ENCODE data around the gene MARCHF2.

Gene MARCHF2

DNA sequence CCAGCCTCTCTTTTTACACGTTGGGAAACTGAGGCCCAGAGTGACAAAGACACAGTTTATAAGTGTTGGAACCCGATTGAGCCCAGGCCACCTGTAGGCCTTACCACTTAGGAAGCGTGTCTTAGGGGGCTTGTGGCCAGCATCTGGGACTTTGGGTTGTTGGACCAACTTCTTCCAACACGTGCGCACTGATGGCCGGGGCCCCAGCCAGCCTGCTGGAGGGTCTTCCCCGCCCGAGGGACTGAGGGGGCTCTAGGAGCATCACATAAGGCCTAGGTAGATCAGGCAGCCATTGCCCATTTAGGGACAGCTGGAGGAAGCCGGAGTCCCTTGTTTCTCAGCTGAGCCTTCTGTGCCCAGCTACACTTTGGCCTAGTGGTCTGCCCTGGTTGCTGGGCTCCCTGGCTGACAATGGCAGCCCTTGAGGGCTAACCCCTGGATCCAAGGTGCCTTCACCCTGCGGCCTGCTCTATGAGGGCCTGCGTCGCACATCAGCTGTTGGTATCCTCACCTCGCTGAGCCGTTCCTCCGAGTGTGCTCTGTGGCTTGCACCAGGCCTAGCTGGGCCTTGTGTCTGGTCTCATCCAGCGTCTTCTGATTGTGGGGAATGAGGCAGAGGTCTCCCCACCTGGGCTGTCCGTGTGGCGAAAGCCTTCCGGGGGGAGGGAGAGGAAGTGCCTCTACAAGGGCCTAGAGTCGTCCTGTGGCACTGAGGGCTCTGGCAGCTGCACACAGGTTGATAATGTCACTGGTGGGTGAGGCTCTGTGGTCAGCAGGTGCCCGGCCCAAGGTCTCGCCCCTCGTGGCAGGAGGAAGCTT lies 21.7 kb upstream of the MARCHF2 start:
- peak overlapping the region; percentile 39 for H3K4me2 ChIP-seq (ENCODE audit: low read length, poor library complexity, severe bottlenecking)
- WGBS: 85% methylated on average over 23 of the region's 23 CpGs

DNA sequence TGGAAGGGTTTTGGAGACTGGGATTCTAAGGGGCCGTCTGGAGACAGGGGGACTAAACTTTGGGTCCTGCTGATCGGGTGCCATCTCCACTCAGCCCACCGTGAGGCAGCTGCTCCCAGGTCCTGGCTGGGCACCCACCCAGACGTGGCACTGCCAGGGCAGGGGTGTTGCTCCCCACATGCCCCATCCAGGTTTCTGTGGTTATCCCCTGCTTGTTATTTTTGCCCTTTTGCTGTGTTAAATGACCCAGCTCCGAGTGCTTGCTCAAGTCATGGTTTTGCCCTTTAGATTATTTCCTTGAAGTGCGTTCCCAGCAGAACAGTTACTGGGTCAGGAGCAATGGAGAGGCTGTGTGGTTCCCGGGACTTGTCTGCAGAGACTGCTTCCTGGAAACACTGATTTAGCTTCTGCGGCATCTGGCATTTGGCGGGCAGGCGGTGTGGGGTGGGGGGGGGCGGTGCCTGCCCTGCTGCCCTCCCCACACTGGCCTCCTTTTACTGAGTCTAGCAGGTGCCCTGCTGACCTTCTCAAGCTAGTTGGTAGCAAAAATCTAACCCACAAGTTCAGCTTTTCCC lies 21.0 kb upstream of the MARCHF2 start:
- no peak overlapping the region for H2AK5ac ChIP-seq (ENCODE audit: low read length, severe bottlenecking)
- no peaks in the 10 kb centered on the region for H3K27me3 ChIP-seq (ENCODE audit: control insufficient read depth in 1 of 2, insufficient read depth in 1 of 2, low read length in 2 of 2)
- peaks cover under 1 to 28% of the 10 kb centered on the region in 2 experiments for H3K36me3 ChIP-seq (ENCODE audit: control insufficient read depth in 1 of 2, insufficient read depth in 2 of 2, low read depth in 1 of 2, low read length in 2 of 2)
- peak overlapping the region; percentile 39 for H3K4me2 ChIP-seq (ENCODE audit: low read length, poor library complexity, severe bottlenecking)
- peak overlapping the region in 1 of 2 experiments; percentile 24 for H3K23ac ChIP-seq (ENCODE audit: low read length in 2 of 2)
- peaks cover 46% of the 10 kb centered on the region for H3K4me1 ChIP-seq (ENCODE audit: control insufficient read depth, insufficient read depth, low read depth, low read length)
- peak; percentile 63 for DNase-seq
- H3K9me3 ChIP-seq (ENCODE audit: control insufficient read depth, low read length): no peaks in the 10 kb centered on the region
- peaks cover 8% of the 10 kb centered on the region for H3K79me1 ChIP-seq (replicated peaks; ENCODE audit: low read length, poor library complexity, severe bottlenecking)
- no peak overlapping the region for H2BK5ac ChIP-seq (ENCODE audit: low read depth, low read length, poor library complexity, severe bottlenecking)
- no peak overlapping the region for H4K91ac ChIP-seq (ENCODE audit: low read length)
- no peak overlapping the region for H2BK120ac ChIP-seq (ENCODE audit: low read depth, low read length)
- H3K27ac ChIP-seq (ENCODE audit: low read length, poor library complexity, severe bottlenecking): peak overlapping the region; percentile 0
- H3K14ac ChIP-seq (ENCODE audit: low read length in 2 of 2): no peak overlapping the region
- peak overlapping the region in 1 of 2 experiments; percentile 68 for H3K4me3 ChIP-seq (ENCODE audit: insufficient read depth in 1 of 2, low read depth in 1 of 2, low read length in 2 of 2)
- H3K9ac ChIP-seq (ENCODE audit: low read length): peak overlapping the region; percentile 47
- no peak overlapping the region for H2BK15ac ChIP-seq (ENCODE audit: low read depth, poor library complexity, severe bottlenecking)
- H3K4ac ChIP-seq (ENCODE audit: low read depth in 1 of 2, low read length in 2 of 2): no peak overlapping the region
- peak overlapping the region; percentile 38 to 40 for H2BK12ac ChIP-seq (ENCODE audit: low read length in 2 of 2)
- peak overlapping the region in 1 of 2 experiments; percentile 30 for H3K18ac ChIP-seq (ENCODE audit: low read depth in 1 of 2, low read length in 2 of 2)
- 79% methylated on average over 11 of the region's 11 CpGs for whole genome bisulfite sequencing
- peak overlapping the region; percentile 30 for H4K8ac ChIP-seq (ENCODE audit: low read length)
- no peak overlapping the region for H2AFZ ChIP-seq (ENCODE audit: low read depth, low read length)

More for the DNA sequence above, 21.7 kb upstream of the MARCHF2 start:
- Histone ChIP-seq H2BK15ac (ENCODE audit: low read depth, poor library complexity, severe bottlenecking) (no peak overlapping the region), H3K27ac (ENCODE audit: low read length, poor library complexity, severe bottlenecking) (peak overlapping the region; percentile 0), H3K4ac (ENCODE audit: low read depth in 1 of 2, low read length in 2 of 2) (no peak overlapping the region), H3K18ac (ENCODE audit: low read depth in 1 of 2, low read length in 2 of 2) (no peak overlapping the region), H2BK12ac (ENCODE audit: low read length in 2 of 2) (peak overlapping the region in 1 of 2 experiments; percentile 40), H2AFZ (ENCODE audit: low read depth, low read length) (no peak overlapping the region), H3K14ac (ENCODE audit: low read length in 2 of 2) (no peak overlapping the region), H3K4me1 (ENCODE audit: control insufficient read depth, insufficient read depth, low read depth, low read length) (peaks cover 39% of the 10 kb centered on the region), H2BK120ac (ENCODE audit: low read depth, low read length) (no peak overlapping the region), H4K8ac (ENCODE audit: low read length) (no peak overlapping the region), H2BK5ac (ENCODE audit: low read depth, low read length, poor library complexity, severe bottlenecking) (no peak overlapping the region), H4K91ac (ENCODE audit: low read length) (peak overlapping the region; percentile 6), H3K79me1 (replicated peaks; ENCODE audit: low read length, poor library complexity, severe bottlenecking) (peaks cover 10% of the 10 kb centered on the region), H3K23ac (ENCODE audit: low read length in 2 of 2) (no peak overlapping the region), H3K4me3 (ENCODE audit: insufficient read depth in 1 of 2, low read depth in 1 of 2, low read length in 2 of 2) (peak overlapping the region in 1 of 2 experiments; percentile 68), H3K9me3 (ENCODE audit: control insufficient read depth, low read length) (no peaks in the 10 kb centered on the region), H3K9ac (ENCODE audit: low read length) (peak overlapping the region; percentile 47), H3K36me3 (ENCODE audit: control insufficient read depth in 1 of 2, insufficient read depth in 2 of 2, low read depth in 1 of 2, low read length in 2 of 2) (peaks cover 6 to 31% of the 10 kb centered on the region in 2 experiments), H2AK5ac (ENCODE audit: low read length, severe bottlenecking) (peak overlapping the region; percentile 3), H3K27me3 (ENCODE audit: control insufficient read depth in 1 of 2, insufficient read depth in 1 of 2, low read length in 2 of 2) (no peaks in the 10 kb centered on the region)
- no peak for DNase-seq

DNA sequence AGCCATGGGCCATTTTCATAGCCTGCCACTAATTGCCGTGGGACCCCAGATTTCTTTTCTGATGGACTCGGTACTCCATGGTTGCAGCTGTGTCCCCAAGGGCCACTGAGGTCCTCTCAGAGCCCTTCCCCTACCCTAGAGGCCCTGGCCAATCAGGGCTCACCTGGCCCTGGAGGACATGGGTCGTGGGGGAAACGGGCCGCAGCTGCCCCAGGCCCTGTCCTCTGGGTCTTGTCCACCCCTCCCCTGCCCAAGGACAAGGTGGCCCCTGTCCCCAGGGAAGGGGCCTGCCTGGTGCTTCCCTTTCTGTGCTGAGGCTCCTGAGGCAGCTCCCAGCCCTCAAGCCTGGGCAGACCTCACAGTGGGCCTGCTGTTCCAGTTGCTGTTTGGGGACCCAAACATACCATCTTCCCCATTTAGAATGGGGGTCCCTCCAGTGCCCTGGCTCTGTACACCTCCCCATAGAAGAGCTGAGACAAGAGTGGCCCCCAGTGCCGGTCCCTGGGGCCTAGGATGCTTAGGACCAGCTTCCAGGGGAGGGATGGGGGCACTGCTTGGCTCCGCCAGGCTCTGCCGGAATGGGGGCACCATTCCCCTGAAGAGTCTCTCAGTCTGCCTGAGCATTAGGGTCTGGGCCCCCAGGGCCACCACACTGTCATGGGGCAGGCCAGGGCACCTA lies 19.8 kb upstream of the MARCHF2 start:
- Histone ChIP-seq H3K14ac (ENCODE audit: low read length in 2 of 2) (no peak overlapping the region), H2BK15ac (ENCODE audit: low read depth, poor library complexity, severe bottlenecking) (no peak overlapping the region), H4K8ac (ENCODE audit: low read length) (no peak overlapping the region), H3K27ac (ENCODE audit: low read length, poor library complexity, severe bottlenecking) (no peak overlapping the region), H3K9ac (ENCODE audit: low read length) (no peak overlapping the region), H3K4me2 (ENCODE audit: low read length, poor library complexity, severe bottlenecking) (no peak overlapping the region), H3K18ac (ENCODE audit: low read depth in 1 of 2, low read length in 2 of 2) (peak overlapping the region in 1 of 2 experiments; percentile 18), H3K23ac (ENCODE audit: low read length in 2 of 2) (peak overlapping the region in 1 of 2 experiments; percentile 67), H3K4me1 (ENCODE audit: control insufficient read depth, insufficient read depth, low read depth, low read length) (peaks cover 58% of the 10 kb centered on the region), H3K9me3 (ENCODE audit: control insufficient read depth, low read length) (no peaks in the 10 kb centered on the region), H3K79me1 (replicated peaks; ENCODE audit: low read length, poor library complexity, severe bottlenecking) (peaks cover 10% of the 10 kb centered on the region), H3K36me3 (ENCODE audit: control insufficient read depth in 1 of 2, insufficient read depth in 2 of 2, low read depth in 1 of 2, low read length in 2 of 2) (peaks cover 0 to 33% of the 10 kb centered on the region in 2 experiments), H2BK12ac (ENCODE audit: low read length in 2 of 2) (peak overlapping the region in 1 of 2 experiments; percentile 11), H2BK120ac (ENCODE audit: low read depth, low read length) (no peak overlapping the region), H2AFZ (ENCODE audit: low read depth, low read length) (no peak overlapping the region), H3K4ac (ENCODE audit: low read depth in 1 of 2, low read length in 2 of 2) (peak overlapping the region in 1 of 2 experiments; percentile 20), H2AK5ac (ENCODE audit: low read length, severe bottlenecking) (peak overlapping the region; percentile 81), H2BK5ac (ENCODE audit: low read depth, low read length, poor library complexity, severe bottlenecking) (no peak overlapping the region), H3K27me3 (ENCODE audit: control insufficient read depth in 1 of 2, insufficient read depth in 1 of 2, low read length in 2 of 2) (no peaks in the 10 kb centered on the region), H3K4me3 (ENCODE audit: insufficient read depth in 1 of 2, low read depth in 1 of 2, low read length in 2 of 2) (no peak overlapping the region), H4K91ac (ENCODE audit: low read length) (peak overlapping the region; percentile 4)
- 84% methylated on average over 8 of the region's 8 CpGs for WGBS
- DNase-seq: no peak

- H3K9ac ChIP-seq (ENCODE audit: low read length): no peak overlapping the region
- no peak overlapping the region for H4K8ac ChIP-seq (ENCODE audit: low read length)
- H2BK120ac ChIP-seq (ENCODE audit: low read depth, low read length): no peak overlapping the region
- H2BK12ac ChIP-seq (ENCODE audit: low read length in 2 of 2): peak overlapping the region in 1 of 2 experiments; percentile 28
- H2BK5ac ChIP-seq (ENCODE audit: low read depth, low read length, poor library complexity, severe bottlenecking): no peak overlapping the region
- H3K36me3 ChIP-seq (ENCODE audit: control insufficient read depth in 1 of 2, insufficient read depth in 2 of 2, low read depth in 1 of 2, low read length in 2 of 2): peaks cover 0 to 37% of the 10 kb centered on the region in 2 experiments
- peak overlapping the region in 1 of 2 experiments; percentile 0 for H3K4ac ChIP-seq (ENCODE audit: low read depth in 1 of 2, low read length in 2 of 2)
- no peak overlapping the region for H3K4me3 ChIP-seq (ENCODE audit: insufficient read depth in 1 of 2, low read depth in 1 of 2, low read length in 2 of 2)
- no peak overlapping the region for H3K14ac ChIP-seq (ENCODE audit: low read length in 2 of 2)
- H2BK15ac ChIP-seq (ENCODE audit: low read depth, poor library complexity, severe bottlenecking): no peak overlapping the region
- H4K91ac ChIP-seq (ENCODE audit: low read length): no peak overlapping the region
- 98% methylated on average over 8 of the region's 8 CpGs for WGBS
- H3K4me2 ChIP-seq (ENCODE audit: low read length, poor library complexity, severe bottlenecking): no peak overlapping the region
- no peak overlapping the region for H2AK5ac ChIP-seq (ENCODE audit: low read length, severe bottlenecking)
- H3K27ac ChIP-seq (ENCODE audit: low read length, poor library complexity, severe bottlenecking): no peak overlapping the region
- no peak overlapping the region for H2AFZ ChIP-seq (ENCODE audit: low read depth, low read length)
- H3K18ac ChIP-seq (ENCODE audit: low read depth in 1 of 2, low read length in 2 of 2): no peak overlapping the region
- DNase-seq: no peak
- peaks cover 10% of the 10 kb centered on the region for H3K79me1 ChIP-seq (replicated peaks; ENCODE audit: low read length, poor library complexity, severe bottlenecking)
- H3K23ac ChIP-seq (ENCODE audit: low read length in 2 of 2): no peak overlapping the region
- no peaks in the 10 kb centered on the region for H3K9me3 ChIP-seq (ENCODE audit: control insufficient read depth, low read length)
- H3K27me3 ChIP-seq (ENCODE audit: control insufficient read depth in 1 of 2, insufficient read depth in 1 of 2, low read length in 2 of 2): no peaks in the 10 kb centered on the region
- H3K4me1 ChIP-seq (ENCODE audit: control insufficient read depth, insufficient read depth, low read depth, low read length): peaks cover 62% of the 10 kb centered on the region
Observed at GRCh38 chr19:8393871-8394250, 19.2 kb upstream of the MARCHF2 start.
